DMS 273 (cell line): ENCODE results near the gene KRTAP5-2.
"Not testable (repeated sequence)": the region's sequence is repeated elsewhere in the genome, so short reads cannot be mapped to it uniquely, and the experiment has no call there.

Source experiments
- DNase-seq: peaks from one replicate; lab custom pipeline; 2025; ENCODE audit not compliant: unreplicated experiment; lab: John Stamatoyannopoulos, UW

KRTAP5-2 gene

GRCh38 chr11:1592628-1593027, 5.5 kb downstream of the KRTAP5-2 start:
- no peak for DNase-seq

GRCh38 chr11:1589996-1590395, 8.1 kb downstream of the KRTAP5-2 start:
- DNase-seq = no peak

GRCh38 chr11:1589191-1589963, 8.7 kb downstream of the KRTAP5-2 start:
- DNase-seq = not testable (repeated sequence)

- DNase-seq = peak; percentile 48
Measured at GRCh38 chr11:1586699-1587098, 11.4 kb downstream of the KRTAP5-2 start.

- DNase-seq = not testable (repeated sequence)
Measured at GRCh38 chr11:1584661-1585370, 13.3 kb downstream of the KRTAP5-2 start, which contains the start of gene KRTAP5-1. Gene KRTAP5-1, minus strand, starts transcription at chr11:1585283. Its CDS starts 34 bp downstream, at chr11:1585249.

- not testable (repeated sequence) for DNase-seq
Measured at GRCh38 chr11:1582909-1583308, 15.2 kb downstream of the KRTAP5-2 start.

GRCh38 chr11:1581976-1582375, 16.1 kb downstream of the KRTAP5-2 start:
- DNase-seq = no peak

GRCh38 chr11:1576825-1577224, 21.3 kb downstream of the KRTAP5-2 start:
- no peak for DNase-seq

GRCh38 chr11:1575756-1576155, 22.3 kb downstream of the KRTAP5-2 start:
- DNase-seq = not testable (repeated sequence)

- DNase-seq = no peak
Measured at GRCh38 chr11:1574933-1575242, 23.2 kb downstream of the KRTAP5-2 start.

GRCh38 chr11:1574238-1574932, 23.7 kb downstream of the KRTAP5-2 start:
- peak; percentile 68 for DNase-seq

GRCh38 chr11:1573903-1574237, 24.2 kb downstream of the KRTAP5-2 start:
- no peak for DNase-seq

GRCh38 chr11:1573077-1573902, 24.8 kb downstream of the KRTAP5-2 start:
- DNase-seq = peak; percentile 45

- peak; percentile 86 for DNase-seq
Measured at GRCh38 chr11:1572197-1573076, 25.7 kb downstream of the KRTAP5-2 start, which contains the start of gene DUSP8. Gene DUSP8, minus strand, starts transcription at chr11:1572271. Its CDS starts 6,445 bp downstream, at chr11:1565826.

GRCh38 chr11:1571760-1572196, 26.3 kb downstream of the KRTAP5-2 start:
- no peak for DNase-seq

GRCh38 chr11:1570896-1571759, 27.0 kb downstream of the KRTAP5-2 start:
- DNase-seq = no peak

GRCh38 chr11:1570531-1570895, 27.6 kb downstream of the KRTAP5-2 start:
- no peak for DNase-seq

- no peak for DNase-seq
Measured at GRCh38 chr11:1570001-1570453, 28.1 kb downstream of the KRTAP5-2 start.

GRCh38 chr11:1569251-1569780, 28.8 kb downstream of the KRTAP5-2 start:
- DNase-seq = no peak
